ENCODE data around the gene FSHR. TPM values are rescaled to one million over a fixed set of nuclear protein-coding genes. Genes with fewer than 3 reads are reported as not detected.

Gene FSHR
- total RNA-seq, 1 experiment from 2014 or later = not detected

DNA sequence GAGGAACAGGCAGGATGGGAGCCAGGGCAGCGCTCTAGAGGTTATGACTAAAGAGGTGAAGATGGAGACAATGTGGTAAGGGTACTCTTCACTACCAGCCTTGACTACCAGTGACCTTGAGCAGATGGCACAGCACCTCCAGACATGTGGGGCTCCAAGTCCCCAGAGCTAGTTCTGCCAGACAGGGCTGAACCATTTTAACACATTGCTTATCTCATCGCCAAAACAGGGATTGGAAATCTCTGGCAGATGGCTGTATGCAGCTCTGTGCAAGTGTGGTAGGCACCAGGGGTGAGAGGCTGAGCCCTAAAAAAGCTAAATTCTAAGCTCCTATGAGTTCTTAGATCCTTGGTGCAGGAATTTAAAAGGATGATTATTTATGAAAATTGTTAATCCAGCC lies 41.3 kb downstream of the FSHR start:
- no peak overlapping the region for H3K27ac ChIP-seq (ENCODE audit: low read depth, low read length, poor library complexity, severe bottlenecking)
- no peak overlapping the region for H3K4me3 ChIP-seq (ENCODE audit: low read depth, low read length, poor library complexity, severe bottlenecking)
- no peaks in the 10 kb centered on the region for H3K9me3 ChIP-seq (ENCODE audit: low read depth, low read length, poor library complexity, severe bottlenecking)
- intact Hi-C loops (cut with micrococcal nuclease; ENCODE audit: unreplicated experiment) = no loop called here
- ChIA-PET CTCF (no interaction called here), POLR2A (ENCODE audit: low non-redundant PET) (no interaction called here)
- no peaks in the 10 kb centered on the region for H3K36me3 ChIP-seq (ENCODE audit: insufficient read depth, low read length, poor library complexity, severe bottlenecking)
- H3K4me1 ChIP-seq (ENCODE audit: insufficient read depth, low read length, poor library complexity, severe bottlenecking) = no peaks in the 10 kb centered on the region
- DNase-seq (ENCODE audit: low spot score) = no peak
- no peaks in the 10 kb centered on the region for H3K27me3 ChIP-seq (replicated peaks; ENCODE audit: insufficient read depth, low read depth, low read length, poor library complexity)
- no peak for TF ChIP-seq EZH2 (IDR thresholded peaks at IDR 0.05; ENCODE audit: borderline replicate concordance, low read depth, low read length, poor library complexity, severe bottlenecking)
- TF ChIP-seq, protein P1, sequence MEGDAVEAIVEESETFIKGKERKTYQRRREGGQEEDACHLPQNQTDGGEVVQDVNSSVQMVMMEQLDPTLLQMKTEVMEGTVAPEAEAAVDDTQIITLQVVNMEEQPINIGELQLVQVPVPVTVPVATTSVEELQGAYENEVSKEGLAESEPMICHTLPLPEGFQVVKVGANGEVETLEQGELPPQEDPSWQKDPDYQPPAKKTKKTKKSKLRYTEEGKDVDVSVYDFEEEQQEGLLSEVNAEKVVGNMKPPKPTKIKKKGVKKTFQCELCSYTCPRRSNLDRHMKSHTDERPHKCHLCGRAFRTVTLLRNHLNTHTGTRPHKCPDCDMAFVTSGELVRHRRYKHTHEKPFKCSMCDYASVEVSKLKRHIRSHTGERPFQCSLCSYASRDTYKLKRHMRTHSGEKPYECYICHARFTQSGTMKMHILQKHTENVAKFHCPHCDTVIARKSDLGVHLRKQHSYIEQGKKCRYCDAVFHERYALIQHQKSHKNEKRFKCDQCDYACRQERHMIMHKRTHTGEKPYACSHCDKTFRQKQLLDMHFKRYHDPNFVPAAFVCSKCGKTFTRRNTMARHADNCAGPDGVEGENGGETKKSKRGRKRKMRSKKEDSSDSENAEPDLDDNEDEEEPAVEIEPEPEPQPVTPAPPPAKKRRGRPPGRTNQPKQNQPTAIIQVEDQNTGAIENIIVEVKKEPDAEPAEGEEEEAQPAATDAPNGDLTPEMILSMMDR (conservative IDR thresholded peaks at IDR 0.05; ENCODE audit: low read depth, low read length) = no peak
- BruUV-seq (replicated peaks) = no TSS peak

DNA sequence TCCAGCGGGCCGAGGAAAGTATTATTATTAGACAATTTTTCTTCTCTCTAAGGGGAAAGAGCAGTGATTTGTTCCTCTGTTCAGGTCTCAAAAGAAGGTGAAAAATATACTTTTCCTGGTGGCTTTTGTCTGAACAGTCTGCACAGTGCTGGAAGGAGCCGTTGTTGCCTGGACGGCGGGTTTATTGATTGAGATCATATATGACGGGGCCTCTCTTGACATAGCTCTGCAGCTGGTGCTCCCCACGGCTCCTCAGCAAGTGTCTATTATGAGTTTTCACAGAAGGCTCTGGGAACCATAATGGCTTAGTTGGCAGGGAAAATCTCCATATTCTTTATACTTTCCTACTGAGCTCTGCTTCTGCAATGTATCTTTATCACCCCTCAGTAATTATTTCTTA lies 42.9 kb downstream of the FSHR start:
- ChIA-PET POLR2A (ENCODE audit: low non-redundant PET) (no interaction called here), CTCF (no interaction called here)
- Histone ChIP-seq H3K36me3 (ENCODE audit: insufficient read depth, low read length, poor library complexity, severe bottlenecking) (no peaks in the 10 kb centered on the region), H3K4me1 (ENCODE audit: insufficient read depth, low read length, poor library complexity, severe bottlenecking) (no peaks in the 10 kb centered on the region), H3K27ac (ENCODE audit: low read depth, low read length, poor library complexity, severe bottlenecking) (no peak overlapping the region), H3K4me3 (ENCODE audit: low read depth, low read length, poor library complexity, severe bottlenecking) (no peak overlapping the region), H3K27me3 (replicated peaks; ENCODE audit: insufficient read depth, low read depth, low read length, poor library complexity) (no peaks in the 10 kb centered on the region), H3K9me3 (ENCODE audit: low read depth, low read length, poor library complexity, severe bottlenecking) (no peaks in the 10 kb centered on the region)
- BruUV-seq (replicated peaks) = no TSS peak
- no peak for DNase-seq (ENCODE audit: low spot score)
- TF ChIP-seq, protein P1 (conservative IDR thresholded peaks at IDR 0.05; ENCODE audit: low read depth, low read length) = no peak
- TF ChIP-seq EZH2 (IDR thresholded peaks at IDR 0.05; ENCODE audit: borderline replicate concordance, low read depth, low read length, poor library complexity, severe bottlenecking) = no peak
- intact Hi-C loops (cut with micrococcal nuclease; ENCODE audit: unreplicated experiment) = no loop called here

DNA sequence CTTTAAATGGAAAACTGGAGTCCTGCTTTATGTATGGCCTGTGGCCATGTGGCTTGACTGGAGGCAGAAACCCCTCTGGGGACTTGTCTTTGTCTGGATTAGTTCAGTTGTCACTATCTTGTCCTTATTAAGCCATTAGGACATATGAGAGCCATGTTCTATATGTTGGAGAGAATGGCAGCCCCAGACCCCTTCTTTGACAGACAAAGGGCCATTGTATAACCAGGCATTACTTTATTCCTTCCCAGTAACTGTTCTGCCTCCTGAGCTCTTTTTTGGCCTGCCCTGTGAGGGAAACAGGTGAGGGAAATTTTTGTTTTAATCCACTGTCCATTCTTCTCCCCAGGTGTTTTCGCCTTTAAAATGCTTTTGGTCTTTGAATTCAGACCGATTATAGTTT lies 43.3 kb downstream of the FSHR start:
- Histone ChIP-seq H3K4me1 (ENCODE audit: insufficient read depth, low read length, poor library complexity, severe bottlenecking) (no peaks in the 10 kb centered on the region), H3K36me3 (ENCODE audit: insufficient read depth, low read length, poor library complexity, severe bottlenecking) (no peaks in the 10 kb centered on the region), H3K27ac (ENCODE audit: low read depth, low read length, poor library complexity, severe bottlenecking) (no peak overlapping the region), H3K9me3 (ENCODE audit: low read depth, low read length, poor library complexity, severe bottlenecking) (no peaks in the 10 kb centered on the region), H3K27me3 (replicated peaks; ENCODE audit: insufficient read depth, low read depth, low read length, poor library complexity) (no peaks in the 10 kb centered on the region), H3K4me3 (ENCODE audit: low read depth, low read length, poor library complexity, severe bottlenecking) (no peak overlapping the region)
- BruUV-seq (replicated peaks) = no TSS peak
- ChIA-PET POLR2A (ENCODE audit: low non-redundant PET) (no interaction called here), CTCF (no interaction called here)
- TF ChIP-seq EZH2 (IDR thresholded peaks at IDR 0.05; ENCODE audit: borderline replicate concordance, low read depth, low read length, poor library complexity, severe bottlenecking) = no peak
- TF ChIP-seq, protein P1 (conservative IDR thresholded peaks at IDR 0.05; ENCODE audit: low read depth, low read length) = no peak
- DNase-seq (ENCODE audit: low spot score) = no peak
- intact Hi-C loops (cut with micrococcal nuclease; ENCODE audit: unreplicated experiment) = no loop called here

Measured in A673 (cell line).